AG04450 (cell line): ENCODE measurements around the gene DCAF15. TPM values are rescaled to one million over a fixed set of nuclear protein-coding genes. Genes with fewer than 3 reads are reported as not detected.

Source experiments
- CTCF ChIA-PET: fragments of 300-600, 350-600 bp; formaldehyde crosslinking; extraction: SDS; loops from one replicate; lab custom pipeline; 2022; ENCODE audit warnings: antibody characterized with exemption, inconsistent platforms; lab: Charles Lee
- POLR2A ChIA-PET: fragments of 350-600 bp; formaldehyde crosslinking; extraction: SDS; loops from one replicate; lab custom pipeline; 2021; ENCODE audit warnings: antibody characterized with exemption, inconsistent platforms; lab: Yijun Ruan, JAX
- DNase-seq: peaks from one replicate; pipeline ENCODE4 v3.0.0-alpha.2; 2011; ENCODE audit warnings: low read depth, low spot score
- H3K27ac ChIP-seq: one replicate; pipeline ENCODE4 v1.5.1; 2012; ENCODE audit warnings: low read depth, low read length, control low read depth
- H3K27me3 ChIP-seq: one replicate; pipeline ENCODE4 v1.6.0; 2012; ENCODE audit warnings: low read length; ENCODE audit not compliant: control insufficient read depth, insufficient read depth
- H3K4me3 ChIP-seq: 2 replicates; pipeline ENCODE4 v1.5.1; 2011; ENCODE audit warnings: mild to moderate bottlenecking, low read depth, low read length, control low read depth
- H3K9me3 ChIP-seq: 2 replicates; pipeline ENCODE4 v1.5.1; 2012; ENCODE audit warnings: low read length; ENCODE audit not compliant: control insufficient read depth, insufficient read depth
- CTCF ChIP-seq: IDR thresholded peaks from 2 replicates; pipeline ENCODE4 v1.5.1; 2011; ENCODE audit warnings: low read depth, low read length, control low read depth, inconsistent platforms
- polyA plus RNA-seq: library from polyadenylated mRNA; depleted of rRNA; stranded (reverse); fragments of >200 nt; gene quantifications from 2 replicates; pipeline ENCODE4 v1.2.3, GENCODE V29; 2011

The DCAF15 gene
- polyA plus RNA-seq, 1 experiment, result 6.1 TPM

DNA sequence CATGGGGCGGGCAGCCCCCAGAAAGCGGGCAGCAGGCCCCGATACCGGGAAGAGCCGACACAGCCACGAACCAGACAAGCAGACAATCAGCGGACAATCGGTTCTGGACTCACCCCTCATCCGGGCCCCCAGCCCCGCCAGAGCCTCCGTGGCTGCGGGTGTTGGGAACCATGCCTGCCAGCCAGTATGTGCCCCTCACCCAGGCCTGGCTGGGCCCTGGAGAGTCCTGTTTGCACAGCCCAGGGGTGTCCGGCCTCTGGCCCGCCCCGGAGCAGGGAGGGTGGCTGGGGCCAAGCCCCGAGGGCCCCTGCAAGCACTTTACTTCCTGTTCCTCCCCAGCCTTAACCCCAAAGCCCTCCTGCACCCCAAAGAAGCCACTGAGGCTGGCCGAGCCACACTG lies 21.9 kb upstream of the DCAF15 start:
- ChIA-PET CTCF (no interaction called here), POLR2A (interaction anchor here (1.0 kb wide), 1 partner anchor 152 kb away, joined by 3 read pairs; no protein-coding TSS in a partner anchor)
- Histone ChIP-seq H3K27me3 (no peaks in the 10 kb centered on the region), H3K4me3 (no peak overlapping the region), H3K27ac (no peak overlapping the region), H3K9me3 (no peaks in the 10 kb centered on the region; the same call in 1 of the 2 replicates)
- no peak for DNase-seq
- no peak for TF ChIP-seq CTCF

- ChIA-PET POLR2A (no interaction called here), CTCF (no interaction called here)
- no peak for DNase-seq
- no peaks in the 10 kb centered on the region; the same call in 1 of the 2 replicates for H3K9me3 ChIP-seq
- H3K27ac ChIP-seq, result no peak overlapping the region
- TF ChIP-seq CTCF, result no peak
- H3K27me3 ChIP-seq, result no peaks in the 10 kb centered on the region
- no peak overlapping the region for H3K4me3 ChIP-seq
Measured at GRCh38 chr19:13931391-13932148, 20.7 kb upstream of the DCAF15 start.

DNA sequence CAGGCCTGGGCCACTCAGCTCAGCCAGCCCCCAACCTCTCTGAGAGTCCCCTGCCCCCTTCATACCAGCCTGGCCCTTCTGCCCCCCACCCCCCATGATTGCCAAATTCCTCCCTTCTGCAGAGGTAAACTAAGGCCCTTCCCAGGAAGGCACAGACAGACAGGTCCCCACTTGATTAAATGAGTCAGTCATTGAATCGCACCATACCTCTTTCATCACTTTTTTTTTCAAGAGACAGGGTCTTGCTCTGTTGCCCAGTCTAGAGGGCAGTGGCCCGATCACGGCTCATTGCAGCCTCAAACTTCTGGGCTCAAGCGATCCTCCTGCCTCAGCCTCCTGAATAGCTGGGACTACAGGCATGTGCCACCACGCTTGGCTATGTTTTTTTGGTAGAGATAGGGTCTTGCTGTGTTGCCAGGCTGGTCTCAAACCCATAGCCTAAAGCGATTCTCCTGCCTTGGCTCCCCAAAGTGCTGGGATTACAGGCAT lies 20.1 kb upstream of the DCAF15 start:
- CTCF ChIA-PET, result no interaction called here
- POLR2A ChIA-PET, result no interaction called here
- H3K4me3 ChIP-seq, result no peak overlapping the region
- H3K27ac ChIP-seq, result no peak overlapping the region
- H3K9me3 ChIP-seq, result no peaks in the 10 kb centered on the region; the same call in 1 of the 2 replicates
- DNase-seq, result no peak
- H3K27me3 ChIP-seq, result no peaks in the 10 kb centered on the region
- no peak for TF ChIP-seq CTCF

GRCh38 chr19:13932911-13933393 lies 19.4 kb upstream of the DCAF15 start:
- ChIA-PET CTCF (no interaction called here), POLR2A (interaction anchor here (1.3 kb wide), 1 partner anchor 20 kb away, joined by 5 read pairs; no protein-coding TSS in a partner anchor)
- no peaks in the 10 kb centered on the region; the same call in 1 of the 2 replicates for H3K9me3 ChIP-seq
- H3K27ac ChIP-seq, result no peak overlapping the region
- H3K4me3 ChIP-seq, result no peak overlapping the region
- DNase-seq, result no peak
- TF ChIP-seq CTCF, result no peak
- H3K27me3 ChIP-seq, result no peaks in the 10 kb centered on the region

DNA sequence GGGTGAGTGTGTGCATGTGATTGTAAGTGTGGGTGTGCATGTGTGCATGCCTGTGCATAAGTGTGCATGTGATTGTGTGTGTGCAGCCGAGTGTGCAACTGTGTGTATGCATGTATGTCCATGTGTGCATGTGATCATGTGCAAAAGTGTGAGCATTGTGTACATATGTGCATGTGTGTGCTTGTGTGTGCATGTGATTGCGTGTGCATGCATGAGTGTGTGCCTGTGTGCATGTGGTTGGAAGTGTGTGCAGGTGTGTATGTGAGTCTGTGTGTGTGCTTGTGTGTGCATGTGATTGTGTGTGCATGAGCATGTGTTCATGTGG lies 17.6 kb upstream of the DCAF15 start:
- no peaks in the 10 kb centered on the region; the same call in 1 of the 2 replicates for H3K9me3 ChIP-seq
- H3K4me3 ChIP-seq, result no peak overlapping the region
- POLR2A ChIA-PET, result no interaction called here
- H3K27ac ChIP-seq, result no peak overlapping the region
- TF ChIP-seq CTCF, result no peak
- DNase-seq, result no peak
- CTCF ChIA-PET, result no interaction called here
- H3K27me3 ChIP-seq, result no peaks in the 10 kb centered on the region
